Measurements from ENCODE around the gene VPS26B. TPM values are rescaled to one million over a fixed set of nuclear protein-coding genes. Genes with fewer than 3 reads are reported as not detected.
"Not testable (repeated sequence)": the region's sequence is repeated elsewhere in the genome, so short reads cannot be mapped to it uniquely, and the experiment has no call there.

The VPS26B gene
- total and polyA plus RNA-seq, 8 donors = 42.5 to 64.8 (median 55.8) TPM

DNA sequence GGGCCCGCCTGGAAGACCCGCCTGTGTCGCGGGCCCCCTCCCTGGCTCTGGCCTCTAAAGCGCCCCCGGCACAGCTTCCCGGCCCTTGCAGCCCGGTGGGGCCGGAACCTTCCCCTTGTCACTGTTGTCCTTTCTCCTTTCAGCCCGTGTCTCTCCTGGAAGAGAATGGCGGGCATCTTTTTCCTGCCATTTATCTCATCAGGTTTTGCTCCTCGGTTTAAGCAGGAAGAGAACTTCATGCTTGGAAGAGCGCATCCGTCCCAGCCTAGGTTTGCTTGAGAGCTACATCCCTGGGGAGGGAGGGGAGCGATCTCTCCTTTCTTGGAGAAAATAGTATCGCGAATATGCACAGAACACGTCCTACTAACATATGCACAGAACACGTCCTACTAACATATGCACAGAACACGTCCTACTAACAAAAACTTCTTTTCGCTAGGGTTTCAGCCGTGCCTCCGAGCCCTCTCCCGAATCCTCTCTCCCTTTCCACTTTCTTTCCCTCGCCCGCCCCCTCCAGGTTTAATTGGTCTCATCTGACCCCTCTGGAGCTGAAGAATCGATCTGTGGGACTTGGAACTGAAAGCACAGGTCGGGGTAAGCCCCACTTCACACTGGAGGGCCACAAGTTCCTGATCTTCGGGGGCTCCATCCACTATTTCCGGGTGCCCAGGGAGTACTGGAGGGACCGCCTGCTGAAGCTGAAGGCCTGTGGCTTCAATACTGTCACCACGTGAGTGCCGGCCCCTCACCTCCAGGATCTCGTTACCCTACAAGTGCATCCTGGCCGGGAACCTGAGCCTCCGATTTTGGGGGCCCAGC lies 52.9 kb downstream of the VPS26B start:
- intact Hi-C loops (cut with DNase I) = no loop called here
- no peak for DNase-seq

DNA sequence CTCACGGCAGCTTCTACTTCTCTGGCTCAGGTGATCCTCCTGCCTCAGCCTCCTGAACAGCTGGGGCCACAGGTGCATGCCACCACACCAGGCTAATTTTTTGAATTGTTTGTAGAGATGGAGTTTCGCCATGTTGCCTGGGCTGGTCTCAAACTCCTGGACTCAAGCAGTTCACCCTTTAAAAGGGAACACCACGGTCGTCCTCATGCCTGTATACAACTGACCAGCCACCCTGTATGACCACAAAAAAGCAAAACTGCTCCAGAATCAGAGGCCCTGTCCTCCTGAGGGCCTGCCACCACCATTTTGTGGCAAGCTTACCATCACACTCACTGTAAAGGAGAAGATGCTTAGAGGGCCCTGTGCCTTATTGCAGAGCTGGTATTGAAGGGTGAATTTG lies 53.9 kb downstream of the VPS26B start:
- intact Hi-C loops (cut with DNase I) = no loop called here

More for the DNA sequence above, 52.9 kb downstream of the VPS26B start:
- H3K27me3 ChIP-seq = peaks cover 71 to 95% of the 10 kb centered on the region in 2 donors
- TF ChIP-seq, protein P1, sequence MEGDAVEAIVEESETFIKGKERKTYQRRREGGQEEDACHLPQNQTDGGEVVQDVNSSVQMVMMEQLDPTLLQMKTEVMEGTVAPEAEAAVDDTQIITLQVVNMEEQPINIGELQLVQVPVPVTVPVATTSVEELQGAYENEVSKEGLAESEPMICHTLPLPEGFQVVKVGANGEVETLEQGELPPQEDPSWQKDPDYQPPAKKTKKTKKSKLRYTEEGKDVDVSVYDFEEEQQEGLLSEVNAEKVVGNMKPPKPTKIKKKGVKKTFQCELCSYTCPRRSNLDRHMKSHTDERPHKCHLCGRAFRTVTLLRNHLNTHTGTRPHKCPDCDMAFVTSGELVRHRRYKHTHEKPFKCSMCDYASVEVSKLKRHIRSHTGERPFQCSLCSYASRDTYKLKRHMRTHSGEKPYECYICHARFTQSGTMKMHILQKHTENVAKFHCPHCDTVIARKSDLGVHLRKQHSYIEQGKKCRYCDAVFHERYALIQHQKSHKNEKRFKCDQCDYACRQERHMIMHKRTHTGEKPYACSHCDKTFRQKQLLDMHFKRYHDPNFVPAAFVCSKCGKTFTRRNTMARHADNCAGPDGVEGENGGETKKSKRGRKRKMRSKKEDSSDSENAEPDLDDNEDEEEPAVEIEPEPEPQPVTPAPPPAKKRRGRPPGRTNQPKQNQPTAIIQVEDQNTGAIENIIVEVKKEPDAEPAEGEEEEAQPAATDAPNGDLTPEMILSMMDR (IDR thresholded peaks at IDR 0.05) = no peak
- H3K4me1 ChIP-seq = peaks cover 15 to 22% of the 10 kb centered on the region in 2 donors
- no peak overlapping the region for H3K4me3 ChIP-seq
- no peaks in the 10 kb centered on the region for H3K9me3 ChIP-seq
- no peaks in the 10 kb centered on the region for H3K36me3 ChIP-seq
- H3K27ac ChIP-seq = no peak overlapping the region
- ATAC-seq = no peak

DNA sequence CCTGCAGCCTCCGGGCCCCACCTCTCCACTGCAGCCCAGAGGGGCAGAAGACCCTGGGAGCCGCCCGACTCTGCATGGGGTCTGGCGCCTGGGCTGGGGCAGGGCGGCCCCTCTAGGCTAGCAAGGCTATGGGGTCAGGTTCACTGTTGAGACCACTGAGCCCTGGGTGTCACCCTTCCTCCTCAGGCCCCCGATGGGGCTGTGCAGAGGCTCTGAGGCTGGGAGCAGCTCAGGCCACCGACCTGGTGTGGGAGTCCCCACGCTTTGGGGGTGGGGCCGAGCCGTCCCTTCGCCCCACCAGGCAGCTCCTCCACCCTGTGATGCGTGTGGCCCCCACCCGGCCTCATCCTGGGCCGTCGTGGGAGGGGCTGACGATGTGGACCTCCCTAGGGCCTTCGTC lies 57.2 kb downstream of the VPS26B start:
- H3K27me3 ChIP-seq = peaks cover 29 to 56% of the 10 kb centered on the region in 2 donors
- H3K36me3 ChIP-seq; H3K27ac ChIP-seq; DNase-seq; intact Hi-C loops (cut with DNase I); H3K4me3 ChIP-seq; H3K9me3 ChIP-seq; H3K4me1 ChIP-seq; ATAC-seq: not testable (repeated sequence)

More for the DNA sequence above, 53.9 kb downstream of the VPS26B start:
- no peaks in the 10 kb centered on the region for H3K9me3 ChIP-seq
- no peak for DNase-seq
- no peak overlapping the region for H3K4me3 ChIP-seq
- H3K4me1 ChIP-seq = peaks cover 15 to 22% of the 10 kb centered on the region in 2 donors
- no peak overlapping the region for H3K27ac ChIP-seq
- TF ChIP-seq, protein P1 (IDR thresholded peaks at IDR 0.05) = no peak
- ATAC-seq = no peak
- H3K27me3 ChIP-seq = peaks cover 62 to 89% of the 10 kb centered on the region in 2 donors
- no peaks in the 10 kb centered on the region for H3K36me3 ChIP-seq

DNA sequence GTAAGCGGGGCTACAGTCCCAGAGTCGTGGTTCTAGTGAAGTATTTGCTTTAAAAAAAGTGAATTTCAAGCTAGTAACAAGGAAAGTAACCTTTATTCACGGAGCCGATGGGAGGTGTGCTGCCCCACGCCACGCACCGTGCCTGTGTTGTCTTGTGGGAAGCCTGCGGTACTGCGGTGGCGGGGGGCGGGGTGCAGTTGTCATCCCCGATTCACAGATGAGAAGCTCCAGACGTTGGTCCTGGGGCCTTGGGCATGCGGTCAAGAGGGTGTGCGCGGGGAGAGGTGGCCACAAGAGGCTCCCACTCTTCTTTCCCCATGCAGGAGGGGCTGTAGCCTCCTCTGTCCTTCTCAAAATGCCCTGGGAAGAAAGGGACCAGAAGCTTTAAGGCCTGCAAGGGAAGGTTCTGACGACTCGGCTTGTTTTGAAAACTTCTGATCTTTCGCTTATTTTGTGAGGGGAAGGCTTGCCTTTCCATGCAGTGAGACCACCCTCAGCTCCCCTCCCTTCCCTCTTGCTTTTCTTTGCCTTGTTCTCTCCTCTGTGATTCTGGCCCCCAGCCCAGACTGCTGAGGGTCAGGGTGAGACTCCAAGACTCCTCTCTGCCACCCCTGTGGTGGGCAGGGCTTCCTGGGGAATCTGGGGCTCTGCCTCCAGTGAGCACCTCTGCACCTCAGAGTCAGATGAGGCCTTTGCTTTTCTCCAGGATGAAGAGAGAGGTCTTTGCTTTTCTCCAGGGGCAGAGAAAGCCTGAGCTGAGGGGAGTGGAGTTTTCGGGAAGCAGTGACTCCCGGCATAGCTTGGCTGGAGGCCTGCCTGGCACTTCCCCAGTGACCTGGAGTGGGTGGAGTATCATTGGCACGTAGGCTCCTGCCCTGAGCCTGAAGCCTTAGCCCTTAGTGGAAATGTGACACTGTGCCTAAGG lies 57.9 kb downstream of the VPS26B start:
- ATAC-seq = peak; percentile 94
- no peak for DNase-seq
- Histone ChIP-seq H3K9me3 (no peaks in the 10 kb centered on the region), H3K27me3 (peaks cover 22 to 50% of the 10 kb centered on the region in 2 donors), H3K4me3 (no peak overlapping the region), H3K27ac (no peak overlapping the region), H3K4me1 (peaks cover 0 to 2% of the 10 kb centered on the region in 2 donors), H3K36me3 (no peaks in the 10 kb centered on the region)
- TF ChIP-seq, protein P1 (IDR thresholded peaks at IDR 0.05) = no peak
- intact Hi-C loops (cut with DNase I) = no loop called here

DNA sequence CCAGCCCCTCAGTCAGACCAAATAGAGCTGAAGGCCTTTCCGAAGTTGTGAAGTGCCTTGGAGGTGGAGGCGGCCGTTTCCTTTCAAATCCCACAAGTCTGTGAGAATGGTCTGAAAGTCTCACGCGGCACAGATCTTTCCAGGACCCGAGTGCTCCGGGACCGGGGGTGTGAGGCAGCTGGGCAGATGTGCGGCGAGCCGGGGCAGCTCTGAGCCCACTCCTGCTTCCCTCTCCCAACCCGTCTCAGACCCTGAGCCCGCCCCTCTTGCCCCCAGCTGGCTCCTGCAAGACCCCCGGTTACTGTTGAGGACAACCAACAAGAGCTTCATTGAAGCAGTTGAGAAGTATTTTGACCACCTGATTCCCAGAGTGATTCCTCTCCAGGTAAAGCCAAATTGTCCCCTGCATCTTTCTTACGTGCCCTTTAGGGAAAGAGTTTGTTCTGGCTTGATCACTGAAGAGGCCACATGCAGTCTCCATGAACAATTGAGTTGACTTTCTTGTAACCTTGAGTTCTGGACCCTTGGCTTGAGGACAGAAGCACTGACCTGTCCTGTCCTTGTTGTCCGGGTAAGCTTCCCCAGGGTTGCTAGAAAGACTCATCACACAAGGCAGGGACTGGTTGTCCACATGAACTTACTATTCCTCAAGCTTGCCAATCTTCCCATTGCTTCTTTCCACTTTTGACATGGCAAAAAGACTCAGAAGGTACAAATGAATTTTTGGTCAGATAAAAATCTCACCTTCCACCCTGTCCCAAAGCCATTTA lies 59.2 kb downstream of the VPS26B start:
- H3K36me3 ChIP-seq = no peaks in the 10 kb centered on the region
- H3K27ac ChIP-seq = no peak overlapping the region
- H3K27me3 ChIP-seq = peaks cover 9 to 44% of the 10 kb centered on the region in 2 donors
- DNase-seq = no peak
- H3K9me3 ChIP-seq = no peaks in the 10 kb centered on the region
- no peak for ATAC-seq
- intact Hi-C loops (cut with DNase I) = no loop called here
- H3K4me3 ChIP-seq = no peak overlapping the region
- H3K4me1 ChIP-seq = no peaks in the 10 kb centered on the region
- TF ChIP-seq, protein P1 (IDR thresholded peaks at IDR 0.05) = no peak

DNA sequence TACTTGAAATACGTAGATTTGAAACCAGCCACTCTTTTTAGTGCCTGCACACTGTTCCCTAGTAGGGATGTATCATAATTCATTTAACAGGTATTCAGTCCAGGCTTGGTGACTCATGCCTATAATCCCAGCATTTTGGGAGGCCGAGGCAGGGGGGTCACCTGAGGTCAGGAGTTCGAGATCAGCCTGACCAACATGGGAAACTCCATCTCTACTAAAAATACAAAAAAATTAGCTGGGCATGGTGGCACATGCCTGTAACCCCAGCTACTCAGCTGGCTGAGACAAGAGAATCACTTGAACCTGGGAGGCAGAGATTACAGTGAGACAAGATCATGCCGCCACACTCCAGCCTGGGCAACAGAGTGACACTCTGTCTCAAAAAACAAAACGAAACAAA lies 59.9 kb downstream of the VPS26B start:
- DNase-seq; H3K4me1 ChIP-seq; intact Hi-C loops (cut with DNase I); H3K36me3 ChIP-seq; H3K4me3 ChIP-seq; H3K27ac ChIP-seq; H3K9me3 ChIP-seq; ATAC-seq: not testable (repeated sequence)
- peaks cover 5 to 37% of the 10 kb centered on the region in 2 donors for H3K27me3 ChIP-seq
